Smooth muscle cell (in vitro differentiated cells): ENCODE measurements around the gene ATXN7. TPM values are rescaled to one million over a fixed set of nuclear protein-coding genes. Genes with fewer than 3 reads are reported as not detected.

Experiments used
- DNase-seq: peaks from one replicate; lab custom pipeline; 2025; ENCODE audit not compliant: unreplicated experiment; lab: John Stamatoyannopoulos, UW
- H2AFZ ChIP-seq: fragments of 200-600 bp; sonication (generic); 2 replicates; pipeline ENCODE4 v1.6.0; 2016; ENCODE audit warnings: antibody characterized with exemption, low read depth, mild to moderate bottlenecking
- H3F3A ChIP-seq: fragments of 200-600 bp; sonication (generic); 2 replicates; pipeline ENCODE4 v1.6.0; 2017; ENCODE audit warnings: antibody characterized with exemption, low read depth
- H3K27ac ChIP-seq: fragments of 200-600 bp; sonication (generic); 2 replicates; pipeline ENCODE4 v1.5.1; 2016; ENCODE audit warnings: low read depth, mild to moderate bottlenecking
- H3K27me3 ChIP-seq: fragments of 200-600 bp; sonication (generic); 2 replicates; pipeline ENCODE4 v1.6.1; 2016; ENCODE audit warnings: low read depth, mild to moderate bottlenecking
- H3K36me3 ChIP-seq: fragments of 200-600 bp; sonication (generic); 2 replicates; pipeline ENCODE4 v1.5.1; 2016; ENCODE audit warnings: low read depth
- H3K4me1 ChIP-seq: fragments of 200-600 bp; sonication (generic); 2 replicates; pipeline ENCODE4 v1.5.1; 2016; ENCODE audit warnings: low read depth
- H3K4me2 ChIP-seq: fragments of 200-600 bp; sonication (generic); 2 replicates; pipeline ENCODE4 v1.6.0; 2016; ENCODE audit warnings: mild to moderate bottlenecking
- H3K4me3 ChIP-seq: fragments of 200-600 bp; sonication (generic); 2 replicates; pipeline ENCODE4 v1.5.1; 2016; ENCODE audit warnings: mild to moderate bottlenecking
- H3K79me2 ChIP-seq: fragments of 200-600 bp; sonication (generic); 2 replicates; pipeline ENCODE4 v1.6.0; 2016; ENCODE audit warnings: low read depth, mild to moderate bottlenecking
- H3K9ac ChIP-seq: fragments of 200-600 bp; sonication (generic); 2 replicates; pipeline ENCODE4 v1.6.0; 2016; ENCODE audit warnings: low read depth
- H3K9me3 ChIP-seq: fragments of 200-600 bp; sonication (generic); replicated peaks from 2 replicates; pipeline ENCODE4 v1.5.1; 2016; ENCODE audit warnings: low read depth
- H4K20me1 ChIP-seq: fragments of 200-600 bp; sonication (generic); 2 replicates; pipeline ENCODE4 v1.6.0; 2016; ENCODE audit warnings: low read depth
- CTCF ChIP-seq: fragments of 200-600 bp; sonication (generic); IDR thresholded peaks from 2 replicates; pipeline ENCODE4 v1.5.1; 2017; ENCODE audit warnings: borderline replicate concordance, mild to moderate bottlenecking, antibody characterized with exemption; ENCODE audit not compliant: insufficient read depth, poor library complexity, severe bottlenecking
- WGBS: methylation state at CpG from one replicate; pipeline ENCODE4 v1.1.7; 2016; ENCODE audit warnings: low lambda C conversion rate; 5-methylcytosine and 5-hydroxymethylcytosine counted together
- polyA plus RNA-seq: library from polyadenylated mRNA; unstranded; fragments of >200 nt; fragmentation: Nextera tagmentation; extraction: Ambion mirVana; gene quantifications from 2 replicates; pipeline ENCODE4 v1.2.1, GENCODE V29; 2016
- total RNA-seq: library from RNA; depleted of rRNA; stranded (reverse); fragments of >200 nt; gene quantifications from 2 replicates; pipeline ENCODE4 v1.2.3, GENCODE V29; 2014

Gene ATXN7
- total and polyA plus RNA-seq, 2 experiments from 2014 or later: 3.6 to 14.1 TPM

- no peak overlapping the region for H3K27ac ChIP-seq
- H3K36me3 ChIP-seq: no peaks in the 10 kb centered on the region
- no peaks in the 10 kb centered on the region for H3K9me3 ChIP-seq
- H3K4me2 ChIP-seq: no peak overlapping the region
- peaks cover 5% of the 10 kb centered on the region for H3F3A ChIP-seq
- H4K20me1 ChIP-seq: peaks cover 17% of the 10 kb centered on the region
- no peaks in the 10 kb centered on the region for H3K27me3 ChIP-seq
- no peak for TF ChIP-seq CTCF
- H3K79me2 ChIP-seq: no peaks in the 10 kb centered on the region
- H2AFZ ChIP-seq: no peak overlapping the region
- no peak overlapping the region for H3K9ac ChIP-seq
- no peak overlapping the region for H3K4me3 ChIP-seq
- 41% methylated on average over 2 of the region's 2 CpGs for WGBS
- DNase-seq: no peak
- H3K4me1 ChIP-seq: peaks cover 16% of the 10 kb centered on the region
These were observed 45.8 kb downstream of the ATXN7 start for GRCh38 chr3:63909431-63909830.

- H3K36me3 ChIP-seq: no peaks in the 10 kb centered on the region
- H3K9me3 ChIP-seq: no peaks in the 10 kb centered on the region
- no peak overlapping the region for H3K9ac ChIP-seq
- H3K27ac ChIP-seq: no peak overlapping the region
- peaks cover 5% of the 10 kb centered on the region for H3F3A ChIP-seq
- no peaks in the 10 kb centered on the region for H3K79me2 ChIP-seq
- no peak overlapping the region for H2AFZ ChIP-seq
- no peaks in the 10 kb centered on the region for H3K27me3 ChIP-seq
- 94% methylated on average over 4 of the region's 4 CpGs for WGBS
- H3K4me3 ChIP-seq: no peak overlapping the region
- no peak for DNase-seq
- H3K4me2 ChIP-seq: no peak overlapping the region
- no peak for TF ChIP-seq CTCF
- peaks cover 19% of the 10 kb centered on the region for H4K20me1 ChIP-seq
- peaks cover 16% of the 10 kb centered on the region for H3K4me1 ChIP-seq
These were observed 46.3 kb downstream of the ATXN7 start for GRCh38 chr3:63910001-63910400.

- peak overlapping the region; percentile 93 for H3K27ac ChIP-seq
- H3K4me1 ChIP-seq: peaks cover 16% of the 10 kb centered on the region
- peaks cover 28% of the 10 kb centered on the region for H4K20me1 ChIP-seq
- WGBS: 58% methylated on average over 1 of the region's 1 CpG
- peaks cover 2% of the 10 kb centered on the region for H3K79me2 ChIP-seq
- H3K9me3 ChIP-seq: no peaks in the 10 kb centered on the region
- DNase-seq: no peak
- peaks cover 5% of the 10 kb centered on the region for H3F3A ChIP-seq
- H3K9ac ChIP-seq: peak overlapping the region; percentile 98
- no peaks in the 10 kb centered on the region for H3K27me3 ChIP-seq
- peak overlapping the region; percentile 39 for H2AFZ ChIP-seq
- peak overlapping the region; percentile 85 for H3K4me3 ChIP-seq
- H3K36me3 ChIP-seq: no peaks in the 10 kb centered on the region
- peak overlapping the region; percentile 93 for H3K4me2 ChIP-seq
- no peak for TF ChIP-seq CTCF
These were observed 47.2 kb downstream of the ATXN7 start for GRCh38 chr3:63910891-63911290.

GRCh38 chr3:63911509-63911872, 47.8 kb downstream of the ATXN7 start:
- 2% methylated on average over 15 of the region's 18 CpGs for WGBS
- Histone ChIP-seq H4K20me1 (peaks cover 34% of the 10 kb centered on the region), H3K4me1 (peaks cover 16% of the 10 kb centered on the region), H2AFZ (peak overlapping the region; percentile 39), H3K4me2 (peak overlapping the region; percentile 93), H3K9me3 (no peaks in the 10 kb centered on the region), H3K9ac (peak overlapping the region; percentile 98), H3K79me2 (peaks cover 8% of the 10 kb centered on the region), H3F3A (peaks cover 5% of the 10 kb centered on the region), H3K27me3 (no peaks in the 10 kb centered on the region), H3K4me3 (peak overlapping the region; percentile 85), H3K36me3 (peaks cover 4% of the 10 kb centered on the region), H3K27ac (peak overlapping the region; percentile 93)
- DNase-seq: no peak
- TF ChIP-seq CTCF: no peak
